Tibial nerve (tissue), 4 donors: ENCODE results near the gene VENTX. TPM values are rescaled to one million over a fixed set of nuclear protein-coding genes. Genes with fewer than 3 reads are reported as not detected.
"Not testable (repeated sequence)": the region's sequence is repeated elsewhere in the genome, so short reads cannot be mapped to it uniquely, and the experiment has no call there.

Source experiments
- DNase-seq, 2 donors: peaks; one replicate each; pipeline ENCODE4 v3.0.0-alpha.2; 2019; ENCODE audit warnings: low spot score in 2 of 2
- H3K27ac ChIP-seq, 4 donors: fragments of 200-600 bp; sonication (generic) in 3 of 4; one replicate each; pipeline ENCODE4 v1.5.1; 2017 to 2019; ENCODE audit warnings: mild to moderate bottlenecking in 1 of 4
- H3K27me3 ChIP-seq, 2 donors: fragments of 200-600 bp; sonication (generic) in 1 of 2; one replicate each; pipeline versions ENCODE4 v1.5.1 to v1.6.0; 2017 to 2019
- H3K36me3 ChIP-seq, 3 donors: fragments of 200-600 bp; sonication (generic); one replicate each; pipeline ENCODE4 v1.5.1; 2018 to 2019
- H3K4me1 ChIP-seq, 4 donors: fragments of 200-600 bp; sonication (generic) in 3 of 4; one replicate each; pipeline ENCODE4 v1.5.1; 2017 to 2019
- H3K4me3 ChIP-seq, 4 donors: fragments of 200-600 bp; sonication (generic) in 3 of 4; one replicate each; pipeline ENCODE4 v1.5.1; 2017 to 2019; ENCODE audit warnings: mild to moderate bottlenecking in 1 of 4, moderate library complexity in 1 of 4
- H3K9me3 ChIP-seq, 4 donors: fragments of 200-600 bp; sonication (generic) in 3 of 4; one replicate each; pipeline ENCODE4 v1.5.1; 2017 to 2019
- CTCF ChIP-seq, 5 experiments: fragments of 200-600 bp in 3 of 5; fragments of 450-650 bp in 2 of 5; sonication (generic) in 3 of 5; IDR thresholded peaks; one replicate each; pipeline ENCODE4 v1.5.1; 2016 to 2019; ENCODE audit warnings: antibody characterized with exemption in 5 of 5, mild to moderate bottlenecking in 3 of 5, moderate library complexity in 2 of 5
- EP300 ChIP-seq, 2 donors: sonication (generic); formaldehyde crosslinking; IDR thresholded peaks; one replicate each; pipeline ENCODE4 v1.6.1; 2017; ENCODE audit warnings: antibody characterized with exemption in 2 of 2, mild to moderate bottlenecking in 1 of 2
- POLR2A ChIP-seq, 2 donors: fragments of 450-650 bp; IDR thresholded peaks; one replicate each; pipeline ENCODE4 v1.6.1; 2017; ENCODE audit warnings: antibody characterized with exemption in 2 of 2, mild to moderate bottlenecking in 2 of 2, moderate library complexity in 2 of 2
- WGBS, 2 donors: methylation state at CpG; one replicate each; pipeline ENCODE4 v1.1.5; 2018; 5-methylcytosine and 5-hydroxymethylcytosine counted together
- total RNA-seq, 4 donors: library from RNA; depleted of rRNA; stranded (reverse); fragments of >200 nt; gene quantifications; one replicate each; pipeline ENCODE4 v1.1.0, GENCODE V29; 2016

VENTX gene
- total RNA-seq, 4 donors from 2014 or later, result 2.5 to 10.5 (median 4.9) TPM

GRCh38 chr10:133231946-133232574 is 5.6 kb upstream of the VENTX start:
- TF ChIP-seq CTCF (IDR thresholded peaks at IDR 0.05) (no peak), POLR2A (IDR thresholded peaks at IDR 0.05) (no peak)
- no peak overlapping the region for H3K27ac ChIP-seq
- peaks cover 0 to 6% (median 0%) of the 10 kb centered on the region in 4 donors for H3K9me3 ChIP-seq
- no peak overlapping the region for H3K4me3 ChIP-seq
- no peak for DNase-seq
- H3K4me1 ChIP-seq, result peaks cover 0 to 38% (median 11%) of the 10 kb centered on the region in 4 donors
- no peaks in the 10 kb centered on the region for H3K36me3 ChIP-seq
- 48% methylated on average over 11 of the region's 11 CpGs for WGBS, 2 donors
- H3K27me3 ChIP-seq, result peaks cover 0 to 89% of the 10 kb centered on the region in 2 donors

- not testable (repeated sequence) for DNase-seq, H3K27ac ChIP-seq, H3K36me3 ChIP-seq, H3K4me3 ChIP-seq, H3K9me3 ChIP-seq
- 41 to 55% methylated on average over 10 of the region's 10 CpGs for WGBS, 2 donors
- H3K4me1 ChIP-seq, result peaks cover 0 to 45% (median 17%) of the 10 kb centered on the region in 4 donors
- H3K27me3 ChIP-seq, result peaks cover 0 to 90% of the 10 kb centered on the region in 2 donors
Measured at GRCh38 chr10:133234796-133235195, 2.9 kb upstream of the VENTX start.

- 1 to 4% methylated on average over 36 to 43 of the region's 48 CpGs for WGBS, 2 donors
- DNase-seq, result no peak
- peak overlapping the region in 3 of 4 donors; percentile 53 to 68 (median 58) for H3K27ac ChIP-seq
- H3K4me3 ChIP-seq, result peak overlapping the region in 2 of 4 donors; percentile 26 to 46
- TF ChIP-seq POLR2A (IDR thresholded peaks at IDR 0.05), result peak in 1 of 2 donors; percentile 20
- TF ChIP-seq EP300 (IDR thresholded peaks at IDR 0.05), result no peak
- no peaks in the 10 kb centered on the region for H3K36me3 ChIP-seq
- peaks cover 0 to 6% (median 0%) of the 10 kb centered on the region in 4 donors for H3K9me3 ChIP-seq
- peaks cover 0 to 44% (median 16%) of the 10 kb centered on the region in 4 donors for H3K4me1 ChIP-seq
- peaks cover 0 to 94% of the 10 kb centered on the region in 2 donors for H3K27me3 ChIP-seq
Measured at GRCh38 chr10:133235265-133235855, 2.3 kb upstream of the VENTX start.

- no peaks in the 10 kb centered on the region for H3K36me3 ChIP-seq
Measured at GRCh38 chr10:133235932-133236331, 1.7 kb upstream of the VENTX start.

GRCh38 chr10:133236401-133237240 is 1.0 kb upstream of the VENTX start:
- Histone ChIP-seq H3K4me1 (peaks cover 0 to 35% (median 16%) of the 10 kb centered on the region in 4 donors), H3K9me3 (peaks cover 0 to 6% (median 0%) of the 10 kb centered on the region in 4 donors), H3K27me3 (peaks cover 0 to 100% of the 10 kb centered on the region in 2 donors), H3K36me3 (no peaks in the 10 kb centered on the region), H3K27ac (peak overlapping the region in 2 of 4 donors; percentile 20 to 68), H3K4me3 (peak overlapping the region in 3 of 4 donors; percentile 7 to 46 (median 26))
- TF ChIP-seq EP300 (IDR thresholded peaks at IDR 0.05) (no peak), POLR2A (IDR thresholded peaks at IDR 0.05) (no peak), CTCF (IDR thresholded peaks at IDR 0.05) (no peak)
- no peak for DNase-seq
- WGBS, 2 donors, result 1 to 20% methylated on average over 1 to 51 of the region's 103 CpGs

More at GRCh38 chr10:133235932-133236331, 1.7 kb upstream of the VENTX start:
- Histone ChIP-seq H3K4me1 (peaks cover 0 to 39% (median 16%) of the 10 kb centered on the region in 4 donors), H3K4me3 (peak overlapping the region in 2 of 4 donors; percentile 26 to 46), H3K27ac (peak overlapping the region in 2 of 4 donors; percentile 20 to 68), H3K9me3 (peaks cover 0 to 6% (median 0%) of the 10 kb centered on the region in 4 donors), H3K27me3 (peaks cover 0 to 99% of the 10 kb centered on the region in 2 donors)
- TF ChIP-seq EP300 (IDR thresholded peaks at IDR 0.05) (no peak), POLR2A (IDR thresholded peaks at IDR 0.05) (no peak)
- 1 to 4% methylated on average over 15 to 17 of the region's 18 CpGs for WGBS, 2 donors
- no peak for DNase-seq

- peak overlapping the region in 2 of 4 donors; percentile 26 to 46 for H3K4me3 ChIP-seq
- whole genome bisulfite sequencing, 2 donors, result 0% methylated on average over 20 to 27 of the region's 32 CpGs
- peaks cover 0 to 100% of the 10 kb centered on the region in 2 donors for H3K27me3 ChIP-seq
Measured at GRCh38 chr10:133237241-133237587, 441 bp upstream of the VENTX start.

More at GRCh38 chr10:133237241-133237587, 441 bp upstream of the VENTX start:
- TF ChIP-seq EP300 (IDR thresholded peaks at IDR 0.05), result no peak
- H3K4me1 ChIP-seq, result peaks cover 0 to 35% (median 16%) of the 10 kb centered on the region in 4 donors
- DNase-seq, result no peak
- peak overlapping the region in 1 of 4 donors; percentile 68 for H3K27ac ChIP-seq
- peaks cover 0 to 5% (median 0%) of the 10 kb centered on the region in 4 donors for H3K9me3 ChIP-seq
- H3K36me3 ChIP-seq, result no peaks in the 10 kb centered on the region
